Measurements from ENCODE around the gene RAMACL.

Gene RAMACL

GRCh38 chr6:166545156-166546034 is 41.1 kb downstream of the RAMACL start:
- Histone ChIP-seq H3K9me3 (no peaks in the 10 kb centered on the region), H3K36me3 (no peaks in the 10 kb centered on the region), H3K4me1 (no peaks in the 10 kb centered on the region), H3K4me3 (ENCODE audit: low read depth, low read length) (no peak overlapping the region), H3K27me3 (no peaks in the 10 kb centered on the region)
- no peak for TF ChIP-seq CTCF (IDR thresholded peaks at IDR 0.05; ENCODE audit: low read depth, low read length)
- DNase-seq = no peak

GRCh38 chr6:166544296-166544605 is 42.2 kb downstream of the RAMACL start:
- no peaks in the 10 kb centered on the region for H3K9me3 ChIP-seq
- no peaks in the 10 kb centered on the region for H3K36me3 ChIP-seq
- no peaks in the 10 kb centered on the region for H3K27me3 ChIP-seq
- TF ChIP-seq CTCF (IDR thresholded peaks at IDR 0.05; ENCODE audit: low read depth, low read length) = no peak
- no peak for DNase-seq
- no peak overlapping the region for H3K4me3 ChIP-seq (ENCODE audit: low read depth, low read length)
- H3K4me1 ChIP-seq = no peaks in the 10 kb centered on the region; the same call in 1 of the 2 replicates

- Histone ChIP-seq H3K9me3 (no peaks in the 10 kb centered on the region), H3K27me3 (no peaks in the 10 kb centered on the region), H3K4me3 (ENCODE audit: low read depth, low read length) (no peak overlapping the region), H3K4me1 (no peaks in the 10 kb centered on the region; the same call in 1 of the 2 replicates), H3K36me3 (no peaks in the 10 kb centered on the region)
- no peak for TF ChIP-seq CTCF (IDR thresholded peaks at IDR 0.05; ENCODE audit: low read depth, low read length)
- no peak for DNase-seq
Observed at GRCh38 chr6:166543603-166544295, 42.7 kb downstream of the RAMACL start.

- no peak for TF ChIP-seq CTCF (IDR thresholded peaks at IDR 0.05; ENCODE audit: low read depth, low read length)
- Histone ChIP-seq H3K4me1 (no peaks in the 10 kb centered on the region; the same call in 1 of the 2 replicates), H3K4me3 (ENCODE audit: low read depth, low read length) (no peak overlapping the region), H3K27me3 (no peaks in the 10 kb centered on the region), H3K9me3 (no peaks in the 10 kb centered on the region), H3K36me3 (no peaks in the 10 kb centered on the region)
- no peak for DNase-seq
Observed at GRCh38 chr6:166542580-166542912, 43.9 kb downstream of the RAMACL start.

- Histone ChIP-seq H3K36me3 (no peaks in the 10 kb centered on the region; the same call in 1 of the 2 replicates), H3K4me3 (ENCODE audit: low read depth, low read length) (no peak overlapping the region), H3K27me3 (no peaks in the 10 kb centered on the region), H3K9me3 (no peaks in the 10 kb centered on the region), H3K4me1 (no peaks in the 10 kb centered on the region; the same call in 1 of the 2 replicates)
- DNase-seq = no peak
- TF ChIP-seq CTCF (IDR thresholded peaks at IDR 0.05; ENCODE audit: low read depth, low read length) = no peak
Observed at GRCh38 chr6:166541876-166542579, 44.5 kb downstream of the RAMACL start.

All from BE2C (cell line).